ENCODE data around the gene UIMC1. TPM values are rescaled to one million over a fixed set of nuclear protein-coding genes. Genes with fewer than 3 reads are reported as not detected.
"Not testable (repeated sequence)": the region's sequence is repeated elsewhere in the genome, so short reads cannot be mapped to it uniquely, and the experiment has no call there.

Gene UIMC1
- polyA plus RNA-seq, 4 donors = 17.8 to 25.2 (median 21.8) TPM

DNA sequence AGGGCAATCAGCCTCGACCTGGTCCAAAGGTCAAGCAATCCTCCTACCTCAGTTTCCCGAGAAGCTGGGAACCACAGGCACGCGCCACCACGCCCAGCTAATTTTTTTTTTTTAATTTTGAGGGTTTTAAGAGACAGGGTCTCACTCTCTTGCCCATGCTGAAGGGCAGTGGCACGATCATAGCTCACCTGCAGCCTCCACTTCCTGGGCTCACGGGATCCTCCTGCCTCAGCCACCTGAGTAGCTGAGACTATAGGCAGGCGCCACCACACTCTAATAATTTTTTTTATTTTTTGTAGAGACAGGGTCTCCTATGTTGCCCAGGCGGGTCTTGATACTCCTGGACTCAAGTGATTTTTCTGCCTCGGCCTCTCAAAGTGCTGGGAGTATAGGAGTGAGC, 1.6 kb downstream of the UIMC1 start:
- Histone ChIP-seq H3K9me3 (ENCODE audit: control insufficient read depth in 2 of 2, insufficient read depth in 1 of 2, low read depth in 1 of 2, low read length in 1 of 2) (peaks cover 0 to 3% of the 10 kb centered on the region in 2 donors), H3K4me1 (ENCODE audit: control insufficient read depth in 3 of 3, insufficient read depth in 2 of 3, low read depth in 1 of 3, low read length in 2 of 3) (peaks cover 5 to 12% (median 9%) of the 10 kb centered on the region in 3 donors), H3K36me3 (ENCODE audit: control insufficient read depth in 3 of 3, insufficient read depth in 2 of 3, low read depth in 1 of 3, low read length in 3 of 3) (peaks cover 0 to 7% (median 2%) of the 10 kb centered on the region in 3 donors), H3K27ac (ENCODE audit: low read depth in 1 of 3, low read length in 2 of 3) (no peak overlapping the region), H3K27me3 (ENCODE audit: control insufficient read depth in 3 of 3, insufficient read depth in 3 of 3, low read length in 3 of 3) (no peaks in the 10 kb centered on the region), H3K4me3 (ENCODE audit: low read depth in 1 of 3, low read length in 3 of 3) (peak overlapping the region in 2 of 3 donors; percentile 1 to 93)
- 77 to 85% (median 83%) methylated on average over 10 of the region's 10 CpGs for WGBS, 3 donors
- no peak for FAIRE-seq
- no peak for DNase-seq

DNA sequence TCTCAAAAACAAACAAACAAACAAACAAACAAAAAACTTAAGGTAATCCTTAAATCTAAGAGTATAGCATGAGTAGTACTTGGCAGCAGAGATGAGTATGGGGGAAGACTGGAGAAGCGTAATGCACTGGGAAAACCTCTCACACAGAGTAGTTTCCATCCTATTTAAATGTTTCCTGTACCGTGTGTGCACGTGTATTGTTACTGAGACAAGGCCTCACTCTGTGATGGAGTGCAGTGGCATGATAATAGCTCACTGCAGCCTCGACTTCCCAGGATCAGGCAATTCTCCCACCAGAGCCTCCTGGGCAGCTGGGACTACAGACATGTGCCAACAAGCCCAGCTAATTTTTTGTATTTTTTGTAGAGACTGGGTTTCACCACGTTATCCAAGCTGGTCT, 2.9 kb downstream of the UIMC1 start:
- DNase-seq (no peak), FAIRE-seq (no peak)
- Histone ChIP-seq H3K27ac (ENCODE audit: low read depth in 1 of 3, low read length in 2 of 3) (no peak overlapping the region), H3K4me3 (ENCODE audit: low read depth in 1 of 3, low read length in 3 of 3) (no peak overlapping the region), H3K4me1 (ENCODE audit: control insufficient read depth in 3 of 3, insufficient read depth in 2 of 3, low read depth in 1 of 3, low read length in 2 of 3) (peaks cover 5 to 12% (median 9%) of the 10 kb centered on the region in 3 donors), H3K27me3 (ENCODE audit: control insufficient read depth in 3 of 3, insufficient read depth in 3 of 3, low read length in 3 of 3) (no peaks in the 10 kb centered on the region), H3K9me3 (ENCODE audit: control insufficient read depth in 2 of 2, insufficient read depth in 1 of 2, low read depth in 1 of 2, low read length in 1 of 2) (peaks cover 0 to 3% of the 10 kb centered on the region in 2 donors), H3K36me3 (ENCODE audit: control insufficient read depth in 3 of 3, insufficient read depth in 2 of 3, low read depth in 1 of 3, low read length in 3 of 3) (peaks cover 0 to 9% (median 2%) of the 10 kb centered on the region in 3 donors)
- 63 to 76% (median 73%) methylated on average over 5 of the region's 5 CpGs for WGBS, 3 donors

DNA sequence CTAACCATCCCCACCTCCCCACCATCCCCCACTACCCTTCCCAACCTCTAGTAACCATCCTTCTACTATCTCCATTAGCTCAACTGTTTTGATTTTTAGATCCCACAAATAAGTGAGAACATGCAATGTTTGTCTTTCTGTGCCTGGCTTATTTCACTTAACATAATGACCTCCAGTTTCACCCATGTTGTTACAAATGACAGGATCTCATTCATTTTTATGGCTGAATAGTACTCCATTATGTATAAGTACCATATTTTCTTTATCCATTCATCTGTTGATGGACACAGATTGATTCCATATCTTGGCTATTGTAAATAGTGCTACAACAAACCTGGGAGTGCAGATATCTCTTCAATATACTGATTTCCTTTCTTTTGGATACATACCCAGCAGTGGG, 7.1 kb downstream of the UIMC1 start:
- not testable (repeated sequence) for H3K9me3 ChIP-seq (ENCODE audit: control insufficient read depth in 2 of 2, insufficient read depth in 1 of 2, low read depth in 1 of 2, low read length in 1 of 2); H3K4me3 ChIP-seq (ENCODE audit: low read depth in 1 of 3, low read length in 3 of 3); H3K27me3 ChIP-seq (ENCODE audit: control insufficient read depth in 3 of 3, insufficient read depth in 3 of 3, low read length in 3 of 3); H3K36me3 ChIP-seq (ENCODE audit: control insufficient read depth in 3 of 3, insufficient read depth in 2 of 3, low read depth in 1 of 3, low read length in 3 of 3); H3K4me1 ChIP-seq (ENCODE audit: control insufficient read depth in 3 of 3, insufficient read depth in 2 of 3, low read depth in 1 of 3, low read length in 2 of 3); DNase-seq; FAIRE-seq; H3K27ac ChIP-seq (ENCODE audit: low read depth in 1 of 3, low read length in 2 of 3)

DNA sequence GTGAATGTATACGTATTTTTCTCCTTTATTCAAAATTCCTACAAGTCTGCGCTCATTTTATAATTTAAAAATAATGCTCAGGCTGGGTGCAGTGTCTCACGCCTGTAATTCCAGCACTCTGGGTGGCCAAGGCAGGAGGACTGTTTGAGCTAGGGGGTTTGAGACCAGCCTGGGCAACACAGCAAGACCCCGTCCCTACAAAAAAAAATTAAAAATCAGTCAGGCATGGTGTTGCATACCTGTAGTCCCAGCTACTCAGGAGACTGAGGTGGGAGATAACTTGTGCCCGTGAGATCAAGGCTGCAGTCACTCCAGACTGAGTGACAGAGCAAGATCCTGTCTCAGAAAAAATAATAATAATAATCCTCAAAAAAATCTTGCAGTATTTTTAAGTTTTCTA, 7.8 kb downstream of the UIMC1 start:
- Histone ChIP-seq H3K27me3 (ENCODE audit: control insufficient read depth in 3 of 3, insufficient read depth in 3 of 3, low read length in 3 of 3) (no peaks in the 10 kb centered on the region), H3K36me3 (ENCODE audit: control insufficient read depth in 3 of 3, insufficient read depth in 2 of 3, low read depth in 1 of 3, low read length in 3 of 3) (peaks cover 0 to 4% (median 2%) of the 10 kb centered on the region in 3 donors), H3K9me3 (ENCODE audit: control insufficient read depth in 2 of 2, insufficient read depth in 1 of 2, low read depth in 1 of 2, low read length in 1 of 2) (peaks cover 0 to 10% of the 10 kb centered on the region in 2 donors), H3K4me3 (ENCODE audit: low read depth in 1 of 3, low read length in 3 of 3) (no peak overlapping the region), H3K27ac (ENCODE audit: low read depth in 1 of 3, low read length in 2 of 3) (no peak overlapping the region), H3K4me1 (ENCODE audit: control insufficient read depth in 3 of 3, insufficient read depth in 2 of 3, low read depth in 1 of 3, low read length in 2 of 3) (peaks cover 0 to 5% (median 0%) of the 10 kb centered on the region in 3 donors)
- no peak for FAIRE-seq
- 96 to 97% (median 97%) methylated on average over 5 of the region's 5 CpGs for WGBS, 3 donors
- no peak for DNase-seq

DNA sequence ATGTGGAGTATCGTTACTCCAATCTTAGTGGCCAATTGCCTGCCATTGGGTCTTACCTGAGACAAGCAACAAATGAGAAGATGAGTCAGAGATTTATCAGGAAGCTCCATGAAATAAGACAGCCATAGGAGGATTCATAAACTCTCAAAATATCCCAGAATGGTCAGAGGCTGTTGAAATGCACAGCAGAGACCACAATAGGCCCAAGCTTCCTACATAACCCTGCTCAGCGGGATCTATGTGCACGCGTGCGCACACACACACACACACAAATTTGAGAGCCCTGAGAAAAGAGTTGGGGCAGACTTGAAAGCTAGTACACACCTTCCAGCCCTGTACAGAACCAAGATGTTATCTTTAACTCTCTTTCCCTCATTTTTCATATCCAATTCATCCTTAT, 9.8 kb downstream of the UIMC1 start:
- Histone ChIP-seq H3K9me3 (ENCODE audit: control insufficient read depth in 2 of 2, insufficient read depth in 1 of 2, low read depth in 1 of 2, low read length in 1 of 2) (peaks cover 0 to 10% of the 10 kb centered on the region in 2 donors), H3K4me3 (ENCODE audit: low read depth in 1 of 3, low read length in 3 of 3) (no peak overlapping the region), H3K36me3 (ENCODE audit: control insufficient read depth in 3 of 3, insufficient read depth in 2 of 3, low read depth in 1 of 3, low read length in 3 of 3) (peaks cover 0 to 3% (median 2%) of the 10 kb centered on the region in 3 donors), H3K4me1 (ENCODE audit: control insufficient read depth in 3 of 3, insufficient read depth in 2 of 3, low read depth in 1 of 3, low read length in 2 of 3) (peaks cover 0 to 5% (median 0%) of the 10 kb centered on the region in 3 donors), H3K27ac (ENCODE audit: low read depth in 1 of 3, low read length in 2 of 3) (no peak overlapping the region), H3K27me3 (ENCODE audit: control insufficient read depth in 3 of 3, insufficient read depth in 3 of 3, low read length in 3 of 3) (no peaks in the 10 kb centered on the region)
- no peak for DNase-seq
- FAIRE-seq = no peak
- WGBS, 3 donors = 93 to 97% (median 94%) methylated on average over 5 of the region's 5 CpGs

DNA sequence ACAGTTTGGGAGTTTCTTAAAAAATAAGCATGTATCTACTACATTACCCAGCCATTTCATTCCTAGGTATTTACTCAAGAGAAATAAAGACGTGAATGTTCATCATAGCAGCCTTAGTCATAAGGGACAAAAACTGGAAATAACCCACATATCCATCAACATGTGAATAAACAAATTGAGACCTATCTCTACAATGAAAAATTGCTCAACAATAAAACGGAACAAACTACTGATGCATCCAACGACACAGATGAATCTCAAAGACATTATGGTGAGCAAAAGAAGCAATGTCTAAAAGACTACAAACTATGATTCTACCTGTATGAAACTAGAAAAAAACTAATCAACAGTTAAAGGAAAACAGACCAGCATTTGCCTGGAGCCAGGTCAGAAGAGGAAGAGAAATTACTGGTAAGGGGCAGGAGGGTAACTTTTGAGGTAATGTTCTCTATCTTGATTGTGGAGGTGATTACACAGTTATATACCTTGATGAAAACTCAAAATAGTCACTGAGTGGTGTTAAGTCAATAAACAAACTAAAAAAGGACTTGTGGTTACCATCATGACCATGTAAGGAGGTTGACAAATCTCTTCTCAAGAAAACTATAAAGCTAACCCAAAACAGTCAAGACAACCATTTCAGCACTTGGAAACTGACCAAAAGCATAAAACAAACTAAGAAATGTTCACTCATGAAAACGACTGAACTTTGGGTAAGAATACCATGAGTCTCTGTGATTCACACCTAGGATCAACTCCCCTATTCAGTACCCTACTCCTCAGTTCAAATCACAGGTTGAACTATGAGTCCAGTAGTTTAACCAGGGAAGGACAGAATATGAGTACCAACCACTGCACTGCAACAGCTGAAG, 10.4 kb downstream of the UIMC1 start:
- no peak for DNase-seq
- 52 to 65% (median 65%) methylated on average over 4 of the region's 4 CpGs for WGBS, 3 donors
- no peak for FAIRE-seq
- H3K4me3 ChIP-seq (ENCODE audit: low read depth in 1 of 3, low read length in 3 of 3) = no peak overlapping the region
- peaks cover 0 to 5% (median 0%) of the 10 kb centered on the region in 3 donors for H3K4me1 ChIP-seq (ENCODE audit: control insufficient read depth in 3 of 3, insufficient read depth in 2 of 3, low read depth in 1 of 3, low read length in 2 of 3)
- no peaks in the 10 kb centered on the region for H3K27me3 ChIP-seq (ENCODE audit: control insufficient read depth in 3 of 3, insufficient read depth in 3 of 3, low read length in 3 of 3)
- H3K27ac ChIP-seq (ENCODE audit: low read depth in 1 of 3, low read length in 2 of 3) = no peak overlapping the region
- H3K9me3 ChIP-seq (ENCODE audit: control insufficient read depth in 2 of 2, insufficient read depth in 1 of 2, low read depth in 1 of 2, low read length in 1 of 2) = peaks cover 0 to 10% of the 10 kb centered on the region in 2 donors
- peaks cover 0 to 3% (median 2%) of the 10 kb centered on the region in 3 donors for H3K36me3 ChIP-seq (ENCODE audit: control insufficient read depth in 3 of 3, insufficient read depth in 2 of 3, low read depth in 1 of 3, low read length in 3 of 3)

DNA sequence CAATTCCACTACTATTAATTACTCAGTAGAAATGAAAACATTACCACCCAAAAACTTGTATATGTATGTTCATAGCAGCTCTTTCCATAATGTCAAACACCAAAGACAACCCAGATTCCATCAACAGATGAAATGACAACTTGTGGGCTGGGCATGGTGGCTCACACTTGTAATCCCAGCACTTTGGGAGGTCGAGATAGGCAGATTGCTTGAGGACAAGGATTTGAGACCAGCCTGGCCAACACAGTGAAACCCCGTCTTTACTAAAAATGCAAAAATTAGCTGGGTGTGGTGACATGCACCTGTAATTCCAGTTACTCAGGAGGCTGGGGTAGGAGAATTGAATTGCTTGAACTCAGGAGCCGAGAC, 11.5 kb downstream of the UIMC1 start:
- Histone ChIP-seq H3K27ac (ENCODE audit: low read depth in 1 of 3, low read length in 2 of 3) (peak overlapping the region in 1 of 3 donors; percentile 56), H3K4me1 (ENCODE audit: control insufficient read depth in 3 of 3, insufficient read depth in 2 of 3, low read depth in 1 of 3, low read length in 2 of 3) (peaks cover 0 to 5% (median 0%) of the 10 kb centered on the region in 3 donors), H3K9me3 (ENCODE audit: control insufficient read depth in 2 of 2, insufficient read depth in 1 of 2, low read depth in 1 of 2, low read length in 1 of 2) (peaks cover 0 to 10% of the 10 kb centered on the region in 2 donors), H3K27me3 (ENCODE audit: control insufficient read depth in 3 of 3, insufficient read depth in 3 of 3, low read length in 3 of 3) (no peaks in the 10 kb centered on the region), H3K36me3 (ENCODE audit: control insufficient read depth in 3 of 3, insufficient read depth in 2 of 3, low read depth in 1 of 3, low read length in 3 of 3) (peaks cover 0 to 5% (median 0%) of the 10 kb centered on the region in 3 donors), H3K4me3 (ENCODE audit: low read depth in 1 of 3, low read length in 3 of 3) (no peak overlapping the region)
- WGBS, 3 donors = 81 to 95% (median 90%) methylated on average over 3 of the region's 3 CpGs
- FAIRE-seq = no peak
- no peak for DNase-seq

DNA sequence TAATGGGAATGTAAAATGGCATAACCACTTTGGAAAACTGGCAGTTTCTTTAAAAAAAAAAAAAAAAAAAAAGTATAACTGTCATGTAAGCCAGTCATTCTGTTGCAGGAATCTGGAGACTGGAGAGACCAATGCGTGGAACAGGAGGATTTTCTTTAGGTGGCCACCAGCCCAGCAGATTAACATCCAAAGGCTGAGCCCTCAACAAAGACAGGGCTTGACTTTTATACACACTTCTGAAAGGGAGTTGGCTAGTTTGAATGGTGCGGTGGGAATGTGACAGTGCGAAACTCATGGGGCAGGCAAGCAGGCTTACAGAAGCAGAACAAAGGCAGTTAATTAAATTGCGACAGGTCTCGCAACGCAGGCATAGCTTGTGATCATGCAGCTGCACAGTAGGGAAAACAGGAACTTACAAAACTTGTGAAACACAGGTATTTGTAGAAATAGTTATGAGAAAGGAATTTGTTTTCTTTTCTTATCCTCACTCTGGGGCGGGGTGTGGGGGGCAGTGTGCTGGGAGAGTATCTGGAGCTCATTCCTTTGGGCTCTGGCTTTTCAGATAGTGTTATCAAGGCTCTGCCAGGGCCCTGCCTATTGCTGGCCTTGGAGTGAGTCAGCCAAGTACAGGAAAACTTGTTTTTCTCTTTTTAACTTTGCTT, 12.0 kb downstream of the UIMC1 start:
- Histone ChIP-seq H3K36me3 (ENCODE audit: control insufficient read depth in 3 of 3, insufficient read depth in 2 of 3, low read depth in 1 of 3, low read length in 3 of 3) (peaks cover 0 to 5% (median 0%) of the 10 kb centered on the region in 3 donors), H3K4me3 (ENCODE audit: low read depth in 1 of 3, low read length in 3 of 3) (no peak overlapping the region), H3K27me3 (ENCODE audit: control insufficient read depth in 3 of 3, insufficient read depth in 3 of 3, low read length in 3 of 3) (no peaks in the 10 kb centered on the region), H3K4me1 (ENCODE audit: control insufficient read depth in 3 of 3, insufficient read depth in 2 of 3, low read depth in 1 of 3, low read length in 2 of 3) (peaks cover 0 to 5% (median 0%) of the 10 kb centered on the region in 3 donors), H3K27ac (ENCODE audit: low read depth in 1 of 3, low read length in 2 of 3) (peak overlapping the region in 2 of 3 donors; percentile 34 to 56), H3K9me3 (ENCODE audit: control insufficient read depth in 2 of 2, insufficient read depth in 1 of 2, low read depth in 1 of 2, low read length in 1 of 2) (peaks cover 0 to 10% of the 10 kb centered on the region in 2 donors)
- DNase-seq (peak; percentile 10 to 33), FAIRE-seq (no peak)
- 81 to 95% (median 84%) methylated on average over 7 of the region's 7 CpGs for WGBS, 3 donors

All from small intestine (tissue), 7 donors.